Astrocyte (in vitro differentiated cells and primary cell): ENCODE measurements around the gene ANKLE2.

Experiments used
- CTCF ChIP-seq: IDR thresholded peaks from 2 replicates; pipeline ENCODE4 v1.5.1; 2011; ENCODE audit warnings: low read depth, mild to moderate bottlenecking, inconsistent platforms, low read length, moderate library complexity; ENCODE audit not compliant: insufficient read depth
- EZH2 ChIP-seq: IDR thresholded peaks from 2 replicates; pipeline ENCODE4 v1.6.1; 2012; ENCODE audit warnings: mild to moderate bottlenecking, low read length, inconsistent platforms; ENCODE audit not compliant: insufficient read depth

- TF ChIP-seq CTCF, result no peak
- TF ChIP-seq EZH2, result no peak
Measured at GRCh38 chr12:132731574-132731973, 30.1 kb downstream of the ANKLE2 start.
